NCI-H82 treated with DMSO at 0.1 percent for 48 hours (cell line): ENCODE results near the gene LRMDA.

Experiments used
- DNase-seq: peaks from one replicate; lab custom pipeline; 2025; ENCODE audit not compliant: unreplicated experiment; lab: John Stamatoyannopoulos, UW

The LRMDA gene

DNA sequence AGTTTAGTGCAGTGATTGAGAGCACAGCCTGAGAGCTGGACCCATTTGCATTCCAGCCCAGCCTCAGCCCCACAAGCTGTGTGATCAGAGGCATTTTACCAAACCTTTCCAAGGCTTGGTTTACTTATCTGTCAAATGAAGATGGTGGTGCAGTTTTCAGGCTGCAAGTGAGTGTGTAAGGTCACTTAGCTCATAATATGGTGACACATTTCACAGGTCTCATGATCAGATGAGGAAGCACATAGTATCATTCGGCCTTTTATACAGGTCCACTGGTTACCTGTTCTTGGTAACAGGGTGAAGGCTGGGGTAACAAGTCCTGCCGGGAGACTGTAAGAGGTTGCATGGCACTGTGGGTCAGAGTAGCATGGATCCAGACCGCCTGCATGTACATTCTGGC is 371.7 kb downstream of the LRMDA start:
- DNase-seq = no peak

GRCh38 chr10:75803816-75804552 is 372.6 kb downstream of the LRMDA start:
- DNase-seq = no peak

- no peak for DNase-seq
Measured at GRCh38 chr10:75806186-75806585, 374.8 kb downstream of the LRMDA start.

GRCh38 chr10:75807456-75807855 is 376.0 kb downstream of the LRMDA start:
- no peak for DNase-seq

DNA sequence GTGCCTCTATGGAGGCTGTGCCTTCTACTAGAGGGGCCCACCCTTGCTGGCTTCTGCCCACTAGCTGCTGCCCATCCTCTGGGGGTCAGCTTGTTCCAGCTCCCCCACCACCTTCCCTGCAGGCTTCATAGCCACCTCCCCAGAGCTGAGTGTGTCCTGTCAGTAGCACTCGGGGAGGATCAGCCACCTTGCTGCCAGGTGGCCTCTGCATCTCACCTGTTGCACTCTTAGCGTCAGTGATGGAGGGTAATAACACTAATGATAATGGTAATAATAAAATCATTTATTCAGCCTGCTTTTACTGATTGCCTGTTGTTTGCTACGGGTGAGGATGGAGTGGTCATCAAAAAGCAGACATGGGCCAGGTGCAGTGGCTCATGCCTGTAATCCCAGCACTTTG is 377.6 kb downstream of the LRMDA start:
- DNase-seq = no peak

DNA sequence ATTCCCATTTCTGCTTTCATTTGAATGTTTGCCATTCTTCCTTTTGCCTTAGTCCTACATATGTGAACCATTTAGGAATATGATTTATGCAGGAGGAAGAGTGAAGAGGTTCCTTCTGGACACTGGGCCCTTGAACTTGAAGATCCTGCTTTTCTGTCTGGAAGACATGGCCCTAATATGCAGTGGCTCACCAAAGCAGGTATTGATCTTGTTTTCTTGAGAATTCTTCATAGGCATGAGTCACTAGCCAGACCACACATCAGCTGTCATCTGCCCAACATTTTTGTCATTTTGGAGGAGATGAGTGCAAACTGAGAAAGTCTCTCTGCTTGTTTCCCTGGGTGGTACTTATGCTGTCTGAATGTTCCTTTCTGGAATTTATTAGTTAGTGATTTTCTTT is 382.6 kb downstream of the LRMDA start:
- no peak for DNase-seq

GRCh38 chr10:75815066-75815465 is 383.6 kb downstream of the LRMDA start:
- no peak for DNase-seq

GRCh38 chr10:75817198-75817597 is 385.8 kb downstream of the LRMDA start:
- no peak for DNase-seq

- no peak for DNase-seq
Measured at GRCh38 chr10:75818552-75818951, 387.1 kb downstream of the LRMDA start.

DNA sequence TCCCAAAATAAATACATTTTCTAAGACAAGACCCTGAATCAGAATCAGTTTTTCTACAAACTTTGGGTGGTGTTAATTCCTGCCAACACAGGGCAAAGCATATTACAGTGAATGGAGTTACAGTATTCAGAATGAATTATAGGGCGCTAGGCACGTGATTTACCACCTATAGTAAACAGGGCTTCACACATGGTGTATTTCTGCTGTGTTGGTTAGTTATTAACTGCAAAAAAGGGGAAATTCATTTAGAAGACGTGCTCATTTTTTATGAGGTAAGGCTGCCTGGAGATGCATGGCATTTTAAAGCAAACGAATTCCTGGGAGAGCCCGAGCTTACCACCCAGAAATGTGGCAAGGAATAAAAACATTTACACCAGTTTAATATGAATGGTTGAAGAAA is 393.8 kb downstream of the LRMDA start:
- DNase-seq = no peak

DNA sequence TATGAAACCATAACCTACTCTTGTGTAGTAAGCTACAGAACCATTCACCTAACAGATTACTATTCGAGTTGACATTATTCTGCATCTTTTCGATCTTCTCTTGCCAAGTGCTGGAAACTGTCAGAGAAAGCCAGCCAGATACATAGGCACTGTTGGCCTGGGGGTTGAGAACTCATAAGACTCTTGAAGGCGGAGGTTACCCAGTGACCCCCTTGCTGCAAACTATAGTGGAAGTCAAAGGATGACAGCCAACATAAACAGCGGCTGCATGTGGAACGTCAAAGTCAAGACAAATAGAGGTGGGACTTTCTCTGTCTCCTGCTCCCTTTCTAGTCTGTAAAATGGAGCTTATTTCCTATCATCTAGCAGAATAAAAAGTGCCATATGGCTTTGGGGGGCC is 394.2 kb downstream of the LRMDA start:
- no peak for DNase-seq

GRCh38 chr10:75826846-75827245 is 395.4 kb downstream of the LRMDA start:
- no peak for DNase-seq

DNA sequence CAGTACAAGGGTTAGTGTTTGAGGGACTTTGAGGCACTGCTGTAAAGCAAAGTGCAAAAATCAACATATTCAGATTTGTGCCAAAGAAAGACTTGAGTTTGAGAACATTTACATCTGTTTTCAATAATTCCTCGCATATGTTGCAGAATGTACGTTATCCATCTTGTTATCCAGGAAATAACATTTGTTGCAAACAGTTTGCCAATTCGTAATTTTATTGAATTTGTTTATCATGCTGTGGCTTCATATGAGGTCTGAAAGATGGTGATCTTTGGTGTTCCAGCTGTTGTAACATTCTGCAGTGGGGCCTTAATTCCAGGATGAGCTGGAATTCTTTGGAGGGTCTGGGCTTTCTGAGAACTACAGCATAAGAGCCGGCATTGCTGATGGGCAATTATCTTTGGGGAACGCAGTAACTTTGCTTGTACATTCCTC is 396.2 kb downstream of the LRMDA start:
- no peak for DNase-seq

DNA sequence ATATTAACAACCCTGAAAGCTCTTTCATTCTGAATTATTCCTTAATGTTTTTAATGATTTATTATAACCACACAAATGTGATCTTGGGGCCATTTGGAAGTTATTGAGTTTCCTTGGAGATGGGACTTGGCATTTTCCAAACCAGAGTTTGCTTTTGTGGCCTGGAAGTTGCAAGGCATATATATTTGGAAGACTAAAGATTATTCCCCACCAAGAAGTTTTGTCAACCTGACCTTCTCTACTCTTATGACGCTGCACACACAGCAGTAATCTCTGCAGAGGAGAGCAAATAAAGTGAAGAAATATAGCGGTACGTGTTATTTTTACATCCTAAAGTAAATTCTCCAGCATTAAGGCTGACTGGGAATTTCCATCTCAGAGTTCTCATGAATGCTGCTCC is 397.0 kb downstream of the LRMDA start:
- no peak for DNase-seq

GRCh38 chr10:75836064-75836463 is 404.6 kb downstream of the LRMDA start:
- DNase-seq = no peak

DNA sequence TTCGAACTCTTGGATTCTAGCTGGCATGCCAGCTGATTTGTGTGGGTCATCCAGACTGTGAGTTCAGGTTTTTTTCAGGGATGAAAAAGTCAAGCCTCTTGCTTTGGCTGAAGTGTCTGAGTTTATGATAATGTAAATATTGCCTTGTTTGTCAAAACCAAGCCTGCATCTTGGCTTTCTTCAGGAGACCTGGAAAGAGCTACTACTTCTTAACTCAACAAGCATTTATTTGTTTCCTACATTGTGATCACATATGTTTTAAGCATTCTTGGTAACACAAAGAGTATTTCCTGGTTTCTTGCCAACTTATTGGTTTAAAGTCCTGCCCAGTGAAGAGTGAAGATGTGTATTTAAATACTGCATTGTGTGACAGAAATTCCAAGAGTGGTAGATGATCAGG is 407.1 kb downstream of the LRMDA start:
- no peak for DNase-seq

GRCh38 chr10:75839020-75839419 is 407.6 kb downstream of the LRMDA start:
- no peak for DNase-seq

DNA sequence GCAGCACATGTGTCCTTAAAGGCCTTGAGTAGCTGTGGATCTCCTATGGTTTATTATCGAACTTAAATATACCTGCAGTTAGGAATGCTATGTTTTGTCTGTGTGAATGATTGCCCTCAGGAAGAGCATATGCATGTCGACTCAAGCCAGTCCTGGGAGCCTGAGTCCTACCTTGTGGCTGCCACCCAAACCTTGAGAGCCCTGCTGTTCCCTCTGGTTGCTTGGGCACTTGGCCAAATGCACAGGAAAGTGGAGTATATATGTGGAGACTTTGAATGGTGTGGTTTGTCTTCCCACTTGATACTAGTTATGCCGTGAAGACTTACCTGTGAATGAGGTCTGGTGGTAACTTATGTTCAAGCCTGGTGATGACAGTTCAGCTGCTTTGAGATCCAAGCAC is 409.8 kb downstream of the LRMDA start:
- DNase-seq = no peak

- no peak for DNase-seq
Measured at GRCh38 chr10:75845176-75845947, 413.9 kb downstream of the LRMDA start.

- no peak for DNase-seq
Measured at GRCh38 chr10:75847477-75847876, 416.1 kb downstream of the LRMDA start.

GRCh38 chr10:75851580-75852345 is 420.3 kb downstream of the LRMDA start:
- no peak for DNase-seq
